ENCODE data around the gene CFAP52.
"Not testable (repeated sequence)": the region's sequence is repeated elsewhere in the genome, so short reads cannot be mapped to it uniquely, and the experiment has no call there.

The CFAP52 gene

GRCh38 chr17:9576521-9577372 is at the start of gene CFAP52:
CFAP52 (plus strand) TSS chr17:9576642; CDS start chr17:9576696, 54 bp downstream.
- DNase-seq = peak; percentile 80

DNA sequence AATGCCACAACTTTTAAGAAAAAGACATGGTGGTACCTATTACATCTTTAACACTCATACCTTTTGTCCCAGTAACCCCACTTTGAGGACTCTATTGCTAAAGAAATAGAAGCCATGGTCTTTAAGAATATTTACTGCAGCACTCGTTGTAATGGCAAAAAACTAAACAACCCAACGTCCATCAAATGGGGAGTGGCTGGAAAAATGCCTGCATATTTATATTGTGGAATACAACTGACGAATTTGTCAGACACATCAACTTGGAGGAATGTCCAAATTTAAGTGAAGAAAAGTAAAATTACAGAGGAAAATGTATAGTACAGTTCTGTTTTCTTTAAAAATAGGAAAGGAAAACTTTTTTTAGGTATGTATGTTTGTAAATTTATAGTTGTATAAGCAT is 48.7 kb upstream of the CFAP52 start:
- no peak for DNase-seq

GRCh38 chr17:9529033-9529700 is 47.3 kb upstream of the CFAP52 start:
- DNase-seq = no peak

DNA sequence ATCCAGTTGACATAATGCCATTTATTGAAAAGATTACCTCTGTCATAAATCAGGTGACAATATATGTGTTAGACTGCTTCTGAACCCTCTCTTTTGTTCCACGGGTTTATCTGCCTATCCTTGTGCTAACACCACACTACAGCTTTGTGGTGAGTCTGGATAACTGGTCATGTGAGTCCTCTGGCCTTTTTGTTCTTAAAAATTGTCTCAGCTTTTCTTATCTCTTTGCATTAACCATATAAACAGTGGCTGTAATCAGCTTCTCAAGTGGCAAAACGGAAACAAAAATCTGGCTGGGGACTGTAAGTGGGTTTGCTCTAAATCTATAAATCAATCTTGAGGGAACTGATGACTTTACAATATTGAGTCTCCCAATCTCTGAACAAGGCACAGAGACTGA is 45.4 kb upstream of the CFAP52 start:
- DNase-seq = no peak

DNA sequence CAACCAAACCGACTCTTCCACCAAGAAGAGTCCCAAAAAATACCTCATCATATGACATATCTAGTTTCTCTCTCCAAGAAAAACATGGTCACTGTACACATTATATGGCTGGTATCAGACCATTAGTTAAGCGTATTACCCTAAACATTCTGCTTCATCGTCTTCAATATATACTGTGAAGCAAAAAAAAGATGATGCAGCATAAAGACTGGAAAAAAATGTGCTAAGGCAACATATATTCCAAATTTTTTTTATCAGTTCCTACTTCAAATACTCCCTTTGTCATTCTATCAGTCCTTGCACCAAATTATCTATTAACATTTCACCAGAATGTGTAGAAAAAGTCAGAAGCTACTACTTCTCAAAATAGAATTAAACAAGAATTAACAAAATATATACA is 43.7 kb upstream of the CFAP52 start:
- no peak for DNase-seq

GRCh38 chr17:9533441-9533840 is 43.0 kb upstream of the CFAP52 start:
- no peak for DNase-seq

DNA sequence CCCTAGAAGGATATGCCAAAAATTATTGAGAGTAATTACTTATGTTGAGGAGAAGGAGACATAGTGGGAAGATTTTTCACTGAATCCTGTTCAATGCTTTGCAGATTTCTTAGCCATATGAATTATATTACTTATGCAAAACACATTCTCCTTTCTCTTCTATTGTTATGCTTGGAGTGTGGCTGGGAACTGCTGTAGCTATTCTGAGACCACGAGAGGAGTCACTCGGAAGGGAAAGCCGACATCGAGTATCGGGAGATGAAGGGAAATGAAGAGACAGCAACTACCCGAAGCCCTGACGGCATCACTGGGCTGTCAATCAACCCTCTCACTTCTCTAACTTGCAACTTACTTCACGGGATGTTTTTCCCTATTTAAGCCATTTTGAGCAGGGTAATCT is 40.4 kb upstream of the CFAP52 start:
- DNase-seq = no peak

DNA sequence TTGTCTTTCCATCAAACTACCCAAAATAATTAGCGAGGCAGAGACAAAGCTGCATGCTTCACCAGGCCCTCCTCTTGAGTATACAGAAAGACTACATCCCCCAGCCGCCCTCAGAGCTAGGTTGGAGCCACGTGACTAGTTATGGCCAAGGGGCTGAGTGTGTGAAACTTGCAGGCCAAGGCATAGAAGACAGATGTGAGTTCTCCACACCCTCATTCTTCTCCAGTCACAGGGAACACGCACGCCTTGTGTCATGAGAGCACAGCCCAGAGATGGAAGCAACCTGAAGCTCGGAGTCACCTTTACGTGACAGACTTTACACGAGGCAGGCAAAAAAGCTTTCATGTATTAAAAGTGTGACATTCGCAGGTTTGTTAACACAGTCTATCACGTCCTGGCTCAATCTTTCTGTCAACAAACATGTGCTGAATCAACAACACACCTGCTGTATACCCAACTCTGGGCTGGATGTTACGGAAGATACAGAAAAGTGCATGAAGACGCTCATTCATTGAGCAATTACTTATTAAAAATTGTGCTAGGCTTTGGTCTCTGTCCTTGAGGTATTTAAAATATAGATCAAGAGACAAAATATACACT is 39.2 kb upstream of the CFAP52 start:
- DNase-seq = no peak

- no peak for DNase-seq
Measured at GRCh38 chr17:9538626-9539025, 37.8 kb upstream of the CFAP52 start.

DNA sequence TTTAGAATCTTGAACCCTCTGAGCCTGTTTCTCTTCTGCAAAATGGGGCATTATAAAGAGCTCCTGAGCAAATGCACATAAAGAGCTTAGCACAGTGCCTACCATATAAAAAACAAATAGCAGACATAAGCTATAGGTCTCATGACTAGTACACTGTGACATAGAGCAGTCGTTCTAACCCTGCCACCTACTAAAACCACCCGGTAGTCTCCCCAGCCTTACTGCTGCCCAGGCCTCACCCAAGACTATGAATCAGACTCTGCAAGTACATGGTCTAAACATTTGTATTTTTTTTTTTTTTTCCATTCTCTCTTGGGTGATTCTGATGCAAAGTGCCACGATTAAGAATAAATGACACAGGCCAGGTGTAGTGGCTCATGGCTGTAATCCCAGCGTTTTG is 34.7 kb upstream of the CFAP52 start:
- no peak for DNase-seq

DNA sequence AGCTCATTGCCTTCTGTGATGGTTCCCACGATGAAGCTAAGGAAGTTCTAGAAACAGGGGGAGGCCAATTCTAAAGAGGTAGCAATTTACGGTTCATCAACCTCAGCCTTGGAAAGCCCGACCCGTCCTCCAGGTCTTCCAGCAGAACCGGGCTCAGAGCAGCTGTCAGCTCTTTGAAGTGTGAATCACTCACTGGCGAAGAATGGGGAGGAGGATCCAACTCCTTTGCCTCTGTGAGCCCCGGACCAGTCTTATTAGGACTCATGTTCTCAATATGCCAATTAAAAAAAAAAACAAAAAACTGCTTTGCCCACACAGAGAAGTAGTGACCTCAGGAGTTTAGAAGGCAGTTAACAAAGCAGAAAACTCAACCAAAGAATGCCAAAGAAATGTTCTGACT is 32.2 kb upstream of the CFAP52 start:
- DNase-seq = no peak

- DNase-seq = no peak
Measured at GRCh38 chr17:9549215-9549614, 27.2 kb upstream of the CFAP52 start.

DNA sequence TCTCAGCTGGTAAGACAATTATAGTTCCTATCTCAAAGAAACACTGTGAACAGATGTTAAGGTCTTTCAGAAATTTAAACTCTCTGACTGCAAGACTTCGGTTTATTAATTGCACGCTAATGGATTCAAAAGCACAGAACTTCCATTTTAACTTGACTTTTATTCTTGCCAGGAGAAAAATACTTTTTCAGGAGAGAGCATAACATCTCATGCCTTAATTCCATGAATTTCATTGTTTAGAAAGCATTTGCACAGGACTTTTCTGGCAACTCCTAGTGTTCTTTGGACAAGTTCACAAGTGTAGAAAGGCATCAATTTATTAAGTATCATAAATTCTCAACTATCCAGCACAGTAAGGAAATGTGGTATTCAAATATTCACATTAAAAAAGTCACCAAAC is 23.3 kb upstream of the CFAP52 start:
- DNase-seq = no peak

DNA sequence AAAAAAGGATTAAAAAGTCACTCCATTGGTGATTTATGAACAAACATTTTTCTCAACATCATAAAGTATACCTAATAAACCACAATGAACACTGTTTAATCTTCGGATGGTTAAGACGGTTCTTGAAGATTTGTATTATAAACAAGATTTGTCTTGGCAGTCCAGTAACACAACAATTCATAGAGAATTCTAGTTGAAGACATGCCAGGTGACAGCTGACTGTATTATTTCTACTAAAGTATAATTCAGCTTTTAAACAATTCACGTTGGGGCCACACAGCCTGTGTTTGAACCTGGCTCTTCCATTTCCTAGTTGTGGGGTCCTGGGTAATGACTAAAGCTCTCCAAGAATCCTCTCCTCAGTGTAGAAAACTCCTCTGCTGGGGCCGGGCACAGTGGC is 22.8 kb upstream of the CFAP52 start:
- no peak for DNase-seq

DNA sequence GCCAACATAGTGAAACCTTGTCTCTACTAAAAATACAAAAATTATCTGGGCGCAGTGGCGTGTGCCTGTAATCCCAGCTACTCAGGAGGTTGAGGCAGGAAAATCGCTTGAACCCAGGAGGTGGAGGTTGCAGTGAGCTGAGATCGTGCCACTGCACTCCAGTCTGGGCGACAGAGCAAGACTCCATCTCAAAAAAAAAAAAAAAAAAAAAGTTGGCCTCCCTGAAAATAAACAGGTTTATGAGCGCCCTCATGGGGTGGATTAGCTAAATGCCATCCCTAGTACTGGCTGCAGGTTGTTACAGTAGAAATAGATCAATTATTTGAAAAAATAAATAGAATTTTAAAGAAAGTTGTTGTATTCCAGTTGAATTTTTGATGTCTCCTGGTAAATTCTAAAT is 21.7 kb upstream of the CFAP52 start:
- peak; percentile 34 for DNase-seq

DNA sequence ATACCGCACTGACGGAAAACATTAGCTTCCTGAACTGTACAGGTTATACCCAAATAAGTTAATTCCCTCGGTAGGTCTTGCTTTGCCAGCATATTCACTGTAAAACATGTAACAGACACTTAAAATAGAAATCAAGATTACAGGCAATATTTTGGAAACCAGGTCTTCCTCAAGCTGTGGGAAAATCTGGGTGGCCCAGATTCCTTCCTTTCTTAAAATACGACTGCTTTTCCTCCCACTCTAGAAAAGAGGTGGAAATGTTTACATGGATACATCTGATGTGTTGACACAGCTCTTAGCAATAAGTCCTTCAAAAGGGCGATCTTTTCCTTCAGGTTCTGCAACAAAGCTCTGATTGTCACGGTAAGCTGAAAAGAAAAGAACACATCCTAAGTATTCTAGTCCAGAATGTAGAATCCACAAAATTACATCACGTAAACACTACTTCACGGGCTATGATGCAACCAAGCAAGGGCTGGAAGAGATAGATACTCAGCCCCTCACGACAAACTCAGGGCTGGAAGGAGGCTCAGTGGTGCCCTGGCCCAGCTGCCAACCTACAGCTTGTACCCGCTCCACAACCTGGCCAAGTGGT is 19.2 kb upstream of the CFAP52 start:
- DNase-seq = no peak

DNA sequence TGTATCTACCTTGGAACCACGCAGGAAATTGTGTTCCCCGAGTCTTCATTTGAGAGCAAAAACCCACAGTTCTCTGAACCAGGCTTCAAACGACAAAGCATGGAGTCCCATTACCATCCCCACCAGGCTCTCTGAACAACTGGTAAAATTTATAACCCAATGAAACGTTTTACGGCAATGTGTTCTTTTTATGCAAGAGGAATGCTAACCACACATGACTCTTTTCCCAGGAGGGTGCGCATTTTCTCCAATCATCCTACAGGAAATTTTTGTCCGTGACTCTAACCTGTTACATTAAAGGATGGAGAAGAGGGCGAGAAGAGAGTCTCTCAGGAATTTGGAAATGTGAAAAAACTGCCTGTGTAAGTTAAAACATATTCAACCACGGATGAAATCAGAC is 18.6 kb upstream of the CFAP52 start:
- DNase-seq = no peak

- DNase-seq = no peak
Measured at GRCh38 chr17:9564104-9564503, 12.3 kb upstream of the CFAP52 start.

DNA sequence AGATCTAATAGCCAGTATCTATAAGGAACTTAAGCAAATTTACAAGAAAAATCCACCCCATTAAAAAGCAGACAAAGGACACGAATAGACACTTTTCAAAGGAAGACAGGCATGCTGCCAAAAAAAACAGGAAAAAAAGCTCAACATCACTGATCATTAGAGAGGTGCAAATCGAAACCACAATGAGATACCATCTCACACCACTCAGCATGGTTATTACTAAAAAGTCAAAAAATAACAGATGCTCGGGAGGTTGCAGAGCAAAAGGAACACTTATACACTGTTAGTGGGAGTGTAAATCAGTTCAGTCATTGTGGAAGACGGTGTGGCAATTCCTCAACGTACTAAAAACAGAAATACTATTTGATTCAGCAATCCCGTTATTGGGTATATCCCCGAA is 10.4 kb upstream of the CFAP52 start:
- peak; percentile 58 for DNase-seq

GRCh38 chr17:9566739-9567138 is 9.7 kb upstream of the CFAP52 start:
- not testable (repeated sequence) for DNase-seq

DNA sequence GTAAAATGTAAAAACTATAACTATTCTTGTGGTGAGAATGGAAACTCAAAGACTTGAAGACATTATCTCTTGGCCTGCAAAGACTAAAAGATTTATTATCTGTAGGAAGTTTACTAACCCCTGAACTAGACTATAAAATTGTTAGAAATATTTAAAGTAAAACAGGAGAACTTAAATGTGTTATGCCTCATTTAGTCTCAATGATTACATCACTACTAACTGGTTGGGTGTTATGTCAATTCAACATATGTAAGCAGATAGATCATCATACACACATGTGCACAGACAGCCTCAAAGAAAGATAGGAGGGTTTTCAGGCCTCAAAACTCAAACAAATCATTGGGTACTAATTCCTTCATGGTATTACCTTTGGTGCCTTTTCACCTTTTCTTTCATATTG is 8.4 kb upstream of the CFAP52 start:
- DNase-seq = no peak

DNA sequence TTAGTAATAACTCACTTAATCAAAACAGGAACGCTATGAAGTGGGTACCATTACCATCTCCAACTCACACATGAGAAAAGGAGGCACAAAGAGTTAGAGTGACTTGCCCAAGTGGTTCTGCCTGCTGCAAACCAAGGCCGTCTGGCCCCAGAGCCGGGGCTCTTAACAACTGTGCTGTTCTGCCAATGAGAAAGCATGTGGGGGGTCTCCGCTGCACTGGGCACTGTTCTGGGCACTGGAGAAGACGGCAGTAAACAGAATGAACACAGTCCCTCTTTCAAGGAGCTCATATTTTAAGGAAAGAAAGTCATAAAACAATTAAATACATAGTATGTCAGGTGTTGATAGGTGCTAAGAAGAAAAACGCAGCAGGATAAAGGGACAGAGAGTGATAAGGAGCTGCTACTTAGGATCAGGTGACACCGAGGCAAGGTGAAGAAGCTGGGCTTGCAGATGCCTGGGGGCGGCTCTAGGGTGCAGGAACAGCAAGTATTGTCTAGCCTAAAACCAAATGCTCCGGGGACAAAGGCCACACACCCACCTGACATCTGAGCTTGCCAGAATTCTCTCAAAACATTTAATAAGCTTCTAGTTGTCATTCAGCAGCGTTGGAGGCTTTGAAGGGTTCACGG is 7.4 kb upstream of the CFAP52 start:
- DNase-seq = no peak

DNA sequence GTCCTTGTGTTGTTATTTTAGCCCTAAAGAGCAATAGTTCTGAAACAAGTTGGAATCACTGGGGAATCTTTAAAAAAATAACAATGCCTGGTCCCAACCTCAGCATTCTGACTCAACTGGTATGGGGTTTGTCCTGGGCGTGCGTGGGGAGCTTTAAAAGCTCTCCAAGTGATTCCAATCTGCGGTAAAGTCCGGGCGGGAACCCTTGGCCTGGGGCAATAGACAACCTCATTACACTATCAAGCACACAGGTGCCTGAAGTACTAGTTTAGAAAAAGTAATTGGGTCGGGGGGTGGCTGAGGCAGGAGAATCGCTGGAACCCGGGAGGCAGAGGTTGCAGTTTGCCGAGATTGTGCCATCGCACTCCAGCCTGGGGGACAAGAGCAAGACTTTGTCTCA is 5.2 kb upstream of the CFAP52 start:
- DNase-seq = no peak
